Loucy (cell line): Measurements from ENCODE around the gene CLCC1.

Experiments used
- CTCF ChIP-seq: fragments of 200-600 bp; sonication (generic); conservative IDR thresholded peaks from 2 replicates; pipeline ENCODE4 v1.5.1; 2014; ENCODE audit warnings: mild to moderate bottlenecking, antibody characterized with exemption, low read length
- EZH2phosphoT487 ChIP-seq: fragments of 200-600 bp; IDR thresholded peaks from 2 replicates; pipeline ENCODE4 v1.6.1; 2018; ENCODE audit warnings: antibody characterized with exemption, mild to moderate bottlenecking, moderate library complexity, borderline replicate concordance

DNA sequence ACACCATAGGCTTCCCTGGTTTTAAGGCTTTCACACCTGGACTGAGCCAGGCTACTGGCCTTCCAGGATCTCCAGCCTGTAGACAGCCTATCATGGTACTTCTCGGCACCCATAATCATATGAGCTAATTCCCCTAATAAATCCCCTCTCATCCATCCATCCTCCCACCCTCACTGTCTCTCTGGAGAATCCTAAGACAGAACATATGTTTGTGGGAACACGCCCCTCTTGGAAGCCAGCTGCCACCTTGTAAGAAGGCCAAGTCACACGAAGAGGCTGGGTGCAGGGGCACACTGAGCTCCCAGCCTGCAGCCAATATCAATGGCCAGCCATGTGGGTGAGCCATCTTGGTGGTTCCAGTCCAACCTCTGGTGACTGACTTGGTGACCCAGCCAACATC, 7.4 kb downstream of the CLCC1 start:
- TF ChIP-seq CTCF (no peak), EZH2phosphoT487 (no peak)
